ENCODE results near the gene MT1X. TPM values are rescaled to one million over a fixed set of nuclear protein-coding genes. Genes with fewer than 3 reads are reported as not detected.

MT1X gene
- total and polyA plus RNA-seq, 2 experiments from 2014 or later = 293 to 942 TPM

DNA sequence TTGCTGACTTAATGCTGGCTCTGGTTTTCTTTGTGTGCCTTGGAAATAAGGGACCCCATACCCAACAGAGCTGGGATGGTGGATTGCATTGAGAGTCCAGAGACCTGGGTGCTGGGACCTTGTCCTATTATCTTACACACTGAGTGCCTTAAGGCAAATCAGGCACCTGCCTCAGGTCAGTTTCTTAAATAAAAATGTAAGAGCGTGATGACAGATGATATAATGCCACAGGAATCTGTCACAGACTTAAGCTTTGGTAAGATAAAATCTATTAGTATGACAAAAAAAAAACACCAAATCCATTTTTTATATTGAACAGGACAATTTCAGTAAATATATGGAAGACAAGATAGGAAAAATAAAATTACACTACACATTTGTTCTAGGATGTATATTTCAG is 42.2 kb upstream of the MT1X start (continued):
- TF ChIP-seq ZNF462 (CRISPR knock-in tag; IDR thresholded peaks at IDR 0.05) (no peak), ZNF114 (CRISPR knock-in tag; IDR thresholded peaks at IDR 0.05) (no peak), CREB1 (CRISPR knock-in tag; IDR thresholded peaks at IDR 0.05; ENCODE audit: low read depth) (no peak), EZH2phosphoT487 (IDR thresholded peaks at IDR 0.05; ENCODE audit: unreplicated experiment) (no peak), POLR2AphosphoS5 (IDR thresholded peaks at IDR 0.05; ENCODE audit: low read depth) (no peak), EZH2 (IDR thresholded peaks at IDR 0.05; ENCODE audit: low read depth, unreplicated experiment) (no peak), JUNB (IDR thresholded peaks at IDR 0.05; ENCODE audit: unreplicated experiment) (no peak), ETS1 (IDR thresholded peaks at IDR 0.05) (no peak)

DNA sequence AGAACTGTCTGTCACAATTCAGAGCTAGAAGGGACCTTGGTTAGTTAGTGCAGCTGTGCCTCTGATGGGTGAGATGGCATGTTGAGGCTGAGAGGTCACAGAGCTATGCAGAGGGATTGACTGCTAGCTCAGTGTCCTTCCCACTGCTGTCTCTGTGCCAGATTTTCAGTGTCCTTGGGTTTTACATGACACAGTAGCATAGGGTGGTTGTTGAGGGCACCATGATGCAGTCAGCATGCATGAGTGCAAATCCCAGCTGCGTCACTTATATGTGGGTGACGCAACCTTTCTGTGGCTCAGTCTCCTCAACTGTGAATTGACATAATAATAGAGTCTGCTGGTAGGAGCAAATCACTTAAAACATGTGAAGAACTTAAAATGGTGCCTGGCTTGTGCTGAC is 41.1 kb upstream of the MT1X start:
- peaks cover 100% of the 10 kb centered on the region for H3K27me3 ChIP-seq (ENCODE audit: insufficient read depth)
- TF ChIP-seq EZH2phosphoT487 (IDR thresholded peaks at IDR 0.05; ENCODE audit: unreplicated experiment) (no peak), ZNF331 (CRISPR knock-in tag; IDR thresholded peaks at IDR 0.05; ENCODE audit: low read depth) (no peak), STAT1 (IDR thresholded peaks at IDR 0.05; ENCODE audit: unreplicated experiment) (no peak), ZNF462 (CRISPR knock-in tag; IDR thresholded peaks at IDR 0.05) (no peak)

More for the DNA sequence above, 41.1 kb upstream of the MT1X start:
- no peaks in the 10 kb centered on the region; the same call in 2 of the 3 replicates for H3K9me3 Mint-ChIP-seq
- Histone ChIP-seq H4K20me1 (replicated peaks; ENCODE audit: insufficient read depth) (no peaks in the 10 kb centered on the region; the same call in 1 of the 2 replicates), H2AFZ (no peak overlapping the region), H3K36me3 (ENCODE audit: insufficient read depth) (no peaks in the 10 kb centered on the region; the same call in 1 of the 2 replicates), H3K79me2 (replicated peaks; ENCODE audit: insufficient read depth) (no peaks in the 10 kb centered on the region), H3F3A (replicated peaks; ENCODE audit: low read depth) (peaks cover 13% of the 10 kb centered on the region; the same call in 1 of the 2 replicates), H3K4me2 (no peak overlapping the region), H3K4me1 (ENCODE audit: insufficient read depth) (peaks cover 17% of the 10 kb centered on the region; the same call in 1 of the 2 replicates), H3K27ac (ENCODE audit: low read depth) (no peak overlapping the region), H3K4me3 (no peak overlapping the region), H3K9me2 (ENCODE audit: insufficient read depth) (no peaks in the 10 kb centered on the region)
- DNase-seq (ENCODE audit: low spot score) = no peak
- ATAC-seq = no peak
- no peaks in the 10 kb centered on the region for H3K36me3 Mint-ChIP-seq (ENCODE audit: low read depth)
- no peak overlapping the region for H3K4me3 Mint-ChIP-seq
- H3K27ac Mint-ChIP-seq = no peak overlapping the region
- H3K4me1 Mint-ChIP-seq = peaks cover 40% of the 10 kb centered on the region
- peaks cover 99% of the 10 kb centered on the region for H3K27me3 Mint-ChIP-seq (ENCODE audit: insufficient read depth, low read depth, poor library complexity)
